ENCODE results near the gene KHDRBS2.
"Not testable (repeated sequence)": the region's sequence is repeated elsewhere in the genome, so short reads cannot be mapped to it uniquely, and the experiment has no call there.

The KHDRBS2 gene

DNA sequence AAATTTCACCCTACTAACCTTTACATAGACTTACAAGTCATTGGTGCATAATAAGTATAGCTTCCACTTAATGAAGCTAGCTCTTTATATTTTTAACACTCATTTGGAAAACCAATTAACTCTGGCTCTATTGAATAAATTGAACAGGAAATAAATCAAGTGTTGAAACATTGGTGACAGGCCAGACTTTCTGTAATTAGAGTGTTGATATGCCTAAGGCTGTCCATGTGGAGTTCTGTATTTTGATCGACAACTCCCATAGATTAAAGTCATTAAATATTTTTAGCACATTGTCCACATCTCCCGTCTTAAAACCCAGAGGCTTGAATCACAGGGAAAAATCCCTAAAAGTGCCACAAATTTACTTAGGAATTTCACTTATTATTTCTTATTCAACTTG is 468.3 kb downstream of the KHDRBS2 start:
- no peak for TF ChIP-seq POLR2A (IDR thresholded peaks at IDR 0.05; ENCODE audit: low read depth, low read length)
- FAIRE-seq, result no peak

DNA sequence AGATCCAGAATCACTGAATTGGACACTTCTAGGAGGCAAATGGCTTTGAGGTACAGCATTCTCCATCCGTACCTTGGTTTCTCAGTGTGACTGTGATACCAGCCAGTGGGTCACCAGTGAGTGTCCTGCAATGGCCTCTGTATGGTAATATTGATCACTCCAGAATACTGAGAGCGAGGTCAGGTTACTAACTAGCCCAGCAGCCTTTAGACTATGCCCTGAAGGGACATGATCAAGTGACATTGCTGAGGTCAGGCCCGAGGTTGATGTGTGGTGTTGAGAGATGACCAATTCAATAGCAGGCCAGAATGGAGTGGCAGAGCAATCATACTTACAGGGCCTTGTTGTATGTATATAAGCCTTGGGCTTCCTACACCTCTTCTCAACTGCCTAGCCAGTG is 476.0 kb downstream of the KHDRBS2 start:
- DNase-seq (ENCODE audit: insufficient read length, low spot score) (no peak), FAIRE-seq (no peak)
- TF ChIP-seq POLR2A (IDR thresholded peaks at IDR 0.05; ENCODE audit: low read depth, low read length), result no peak

More for the DNA sequence above, 468.3 kb downstream of the KHDRBS2 start:
- no peak for DNase-seq (ENCODE audit: insufficient read length, low spot score)

DNA sequence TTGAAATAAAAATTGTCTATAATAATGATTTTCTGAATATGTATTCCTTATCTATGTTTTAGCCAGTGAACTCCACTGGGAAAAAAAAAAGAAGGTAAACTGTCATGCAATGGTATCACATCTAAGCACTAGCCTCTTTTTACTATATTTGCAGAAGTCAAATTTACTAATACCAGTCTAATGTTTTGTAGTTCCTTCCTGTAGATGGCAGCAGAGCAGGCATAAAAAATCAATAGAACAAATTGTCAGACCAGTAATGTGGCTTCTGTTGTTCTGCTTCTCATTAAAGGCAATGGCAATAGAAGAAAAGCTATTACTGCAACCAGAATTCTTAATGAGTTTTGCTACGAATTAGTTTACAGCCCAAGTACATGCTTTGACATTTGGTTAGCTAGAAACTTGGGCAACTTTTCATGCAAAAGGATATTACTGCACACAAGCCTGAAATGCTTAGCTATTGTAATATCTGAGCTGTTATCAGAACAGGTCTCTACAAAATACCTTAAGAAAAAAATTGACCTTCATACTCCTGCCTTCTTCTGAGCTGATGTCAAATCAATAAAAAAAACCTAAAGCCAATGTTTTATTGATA is 476.9 kb downstream of the KHDRBS2 start:
- DNase-seq (ENCODE audit: insufficient read length, low spot score) (no peak), FAIRE-seq (no peak)
- no peak for TF ChIP-seq POLR2A (IDR thresholded peaks at IDR 0.05; ENCODE audit: low read depth, low read length)

GRCh38 chr6:61787998-61788397 is 498.0 kb downstream of the KHDRBS2 start:
- no peak for TF ChIP-seq POLR2A (IDR thresholded peaks at IDR 0.05; ENCODE audit: low read depth, low read length)
- FAIRE-seq (no peak), DNase-seq (ENCODE audit: insufficient read length, low spot score) (no peak)

DNA sequence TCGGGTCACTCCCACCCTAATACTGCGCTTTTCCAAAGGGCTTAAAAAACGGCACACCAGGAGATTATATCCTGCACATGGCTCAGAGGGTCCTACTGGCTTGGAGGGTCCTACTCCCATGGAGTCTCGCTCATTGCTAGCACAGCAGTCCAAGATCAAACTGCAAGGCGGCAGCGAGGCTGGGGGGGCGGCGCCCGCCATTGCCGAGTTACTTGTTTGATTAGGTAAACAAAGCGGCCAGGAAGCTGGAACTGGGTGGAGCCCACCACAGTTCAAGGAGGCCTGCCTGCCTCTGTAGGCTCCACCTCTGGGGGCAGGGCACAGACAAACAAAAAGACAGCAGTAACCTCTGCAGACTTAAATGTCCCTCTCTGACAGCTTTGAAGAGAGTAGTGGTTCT is 516.6 kb downstream of the KHDRBS2 start:
- FAIRE-seq; DNase-seq (ENCODE audit: insufficient read length, low spot score): not testable (repeated sequence)

DNA sequence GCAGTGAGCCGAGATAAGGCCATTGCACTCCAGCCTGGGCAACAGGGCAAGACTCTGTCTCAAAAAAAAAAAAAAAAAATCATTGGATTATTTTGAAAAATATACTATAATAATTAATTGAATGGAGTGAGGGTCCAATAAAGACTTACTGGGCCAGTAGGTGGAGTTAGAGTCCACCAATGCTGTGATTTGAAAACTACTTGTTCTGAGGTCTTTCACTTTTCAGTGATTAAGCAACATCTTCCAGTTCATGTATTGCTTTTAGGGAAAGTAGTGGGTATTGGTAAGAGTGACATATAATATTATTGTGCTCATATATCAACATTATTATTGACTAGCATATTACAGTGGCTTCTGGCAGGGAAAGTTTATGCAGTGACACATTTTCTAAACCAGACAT is 530.3 kb downstream of the KHDRBS2 start:
- no peak for TF ChIP-seq POLR2A (IDR thresholded peaks at IDR 0.05; ENCODE audit: low read depth, low read length)
- no peak for FAIRE-seq
- no peak for DNase-seq (ENCODE audit: insufficient read length, low spot score)

DNA sequence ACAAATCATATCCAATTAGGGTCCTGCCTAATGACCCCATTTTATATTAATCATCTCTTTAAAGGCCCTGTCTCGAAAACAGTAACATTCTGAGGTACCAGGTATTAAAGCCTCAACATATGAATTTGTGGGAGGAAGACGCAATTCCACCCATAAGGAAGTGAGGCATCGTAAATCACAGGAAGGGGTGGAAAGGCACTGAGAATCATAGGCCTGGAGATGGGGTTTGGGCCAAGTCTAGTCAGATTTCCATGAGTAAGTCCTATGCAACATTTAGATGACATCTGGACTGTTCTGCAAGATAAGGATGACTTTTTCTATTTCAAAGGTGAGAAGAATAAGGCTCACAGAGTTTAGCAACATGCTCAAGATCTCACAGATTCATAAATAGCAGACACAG is 534.0 kb downstream of the KHDRBS2 start:
- FAIRE-seq, result no peak
- DNase-seq (ENCODE audit: insufficient read length, low spot score), result no peak
- no peak for TF ChIP-seq POLR2A (IDR thresholded peaks at IDR 0.05; ENCODE audit: low read depth, low read length)

GRCh38 chr6:61745994-61746393 is 540.0 kb downstream of the KHDRBS2 start:
- DNase-seq (ENCODE audit: insufficient read length, low spot score) (no peak), FAIRE-seq (no peak)
- no peak for TF ChIP-seq POLR2A (IDR thresholded peaks at IDR 0.05; ENCODE audit: low read depth, low read length)

GRCh38 chr6:61711849-61712248 is 574.2 kb downstream of the KHDRBS2 start:
- TF ChIP-seq POLR2A (IDR thresholded peaks at IDR 0.05; ENCODE audit: low read depth, low read length), result no peak
- FAIRE-seq (no peak), DNase-seq (ENCODE audit: insufficient read length, low spot score) (no peak)

DNA sequence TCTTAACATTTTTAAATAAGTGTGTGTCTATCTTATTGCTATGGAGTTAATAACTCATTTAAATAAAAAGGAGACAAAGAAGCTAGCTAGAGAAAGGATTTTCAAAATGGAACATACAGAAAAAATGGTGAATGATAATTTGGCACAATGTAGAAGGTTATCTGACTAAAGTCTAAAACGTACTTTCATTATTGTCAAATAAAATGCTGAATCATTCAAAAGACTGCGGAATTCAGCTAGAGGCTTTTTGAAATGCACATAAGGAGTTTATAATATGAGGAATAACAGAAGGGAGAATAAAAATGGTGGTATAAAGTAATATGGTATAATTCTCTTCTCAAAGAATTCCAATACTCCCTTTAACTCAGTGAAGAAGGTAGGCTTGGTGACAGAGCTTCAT is 597.9 kb downstream of the KHDRBS2 start:
- FAIRE-seq (no peak), DNase-seq (ENCODE audit: insufficient read length, low spot score) (no peak)
- no peak for TF ChIP-seq POLR2A (IDR thresholded peaks at IDR 0.05; ENCODE audit: low read depth, low read length)

DNA sequence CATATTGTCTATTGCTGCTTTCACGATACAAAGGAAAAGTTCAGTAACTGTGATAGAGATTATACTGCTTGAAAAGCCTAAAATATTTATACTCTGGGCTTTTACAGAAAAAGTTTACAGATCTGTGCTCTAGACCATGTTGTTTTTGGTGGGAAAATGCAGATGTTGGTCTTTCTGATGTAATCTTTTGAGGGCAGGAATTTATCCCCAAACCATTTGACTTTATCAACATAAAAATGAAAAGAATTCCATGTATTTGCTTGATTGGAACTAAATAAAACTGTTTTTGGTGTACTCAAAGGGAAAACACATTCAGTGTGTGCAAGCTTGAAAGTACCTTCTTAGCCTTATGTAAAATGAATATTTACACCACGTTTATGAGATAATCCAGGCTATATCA is 603.5 kb downstream of the KHDRBS2 start:
- FAIRE-seq (no peak), DNase-seq (ENCODE audit: insufficient read length, low spot score) (no peak)
- no peak for TF ChIP-seq POLR2A (IDR thresholded peaks at IDR 0.05; ENCODE audit: low read depth, low read length)

GRCh38 chr6:61679625-61680024 is 606.4 kb downstream of the KHDRBS2 start:
- TF ChIP-seq POLR2A (IDR thresholded peaks at IDR 0.05; ENCODE audit: low read depth, low read length), result no peak
- FAIRE-seq, result no peak

DNA sequence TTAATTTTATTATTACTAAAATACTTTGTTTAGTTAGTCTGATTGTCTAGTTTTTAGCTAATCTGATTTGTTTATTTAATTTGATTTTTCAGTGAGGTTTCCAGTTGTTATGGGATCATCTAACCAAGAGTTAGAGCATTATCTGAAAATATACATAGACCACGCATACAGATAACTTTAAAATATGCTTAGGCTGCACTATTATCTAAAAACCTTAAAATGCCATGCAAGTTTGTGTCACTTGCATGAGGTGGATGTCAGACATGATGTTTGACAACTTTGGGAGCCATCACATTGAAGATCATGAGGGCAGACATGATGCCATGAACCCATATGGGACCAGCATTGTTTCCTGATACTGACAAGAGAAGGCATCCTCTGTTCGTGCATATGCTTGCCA is 610.3 kb downstream of the KHDRBS2 start:
- no peak for TF ChIP-seq POLR2A (IDR thresholded peaks at IDR 0.05; ENCODE audit: low read depth, low read length)
- FAIRE-seq (no peak), DNase-seq (ENCODE audit: insufficient read length, low spot score) (no peak)

More at GRCh38 chr6:61679625-61680024, 606.4 kb downstream of the KHDRBS2 start:
- DNase-seq (ENCODE audit: insufficient read length, low spot score), result no peak

DNA sequence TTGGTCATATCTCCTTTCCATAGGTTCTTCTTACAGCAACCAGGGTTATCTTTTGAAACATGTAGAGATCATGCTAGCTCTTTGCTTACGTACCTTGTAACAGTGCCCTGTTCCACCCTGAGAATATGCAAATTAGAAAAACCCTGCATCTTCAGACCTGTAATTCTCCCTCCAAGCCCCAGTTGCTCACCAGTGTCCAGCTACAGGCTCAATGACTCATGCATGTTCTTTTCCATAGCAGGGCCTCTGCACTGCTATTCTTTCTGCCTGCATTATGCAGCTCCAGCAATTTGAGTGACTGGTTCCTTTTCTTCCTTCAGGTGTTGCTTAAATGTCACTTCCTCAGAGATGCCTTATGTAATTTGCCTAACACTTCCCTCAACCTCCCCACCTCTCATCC is 636.2 kb downstream of the KHDRBS2 start:
- TF ChIP-seq POLR2A (IDR thresholded peaks at IDR 0.05; ENCODE audit: low read depth, low read length), result no peak
- DNase-seq (ENCODE audit: insufficient read length, low spot score) (no peak), FAIRE-seq (no peak)

DNA sequence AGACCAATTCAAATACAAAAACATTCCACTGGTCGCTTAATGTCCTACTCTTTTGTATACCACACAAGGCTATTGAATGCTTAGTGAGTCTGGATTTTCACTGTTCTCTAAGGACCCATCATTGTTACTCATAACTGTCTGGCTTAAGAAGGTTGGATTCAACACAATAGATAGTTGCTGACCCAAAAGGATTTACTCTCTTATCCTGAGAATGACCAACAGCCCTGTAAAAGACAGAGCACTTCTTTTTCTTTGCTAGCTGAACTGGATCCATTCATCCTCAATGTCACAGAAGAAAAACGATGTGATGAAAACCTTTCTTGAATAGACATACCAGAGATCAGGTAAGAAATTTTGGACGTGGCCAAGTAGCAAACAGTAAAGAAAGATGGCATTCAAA is 645.6 kb downstream of the KHDRBS2 start:
- TF ChIP-seq POLR2A (IDR thresholded peaks at IDR 0.05; ENCODE audit: low read depth, low read length), result no peak
- FAIRE-seq, result no peak
- no peak for DNase-seq (ENCODE audit: insufficient read length, low spot score)

All from H54 (cell line).